ENCODE results near the gene DERL3. TPM values are rescaled to one million over a fixed set of nuclear protein-coding genes. Genes with fewer than 3 reads are reported as not detected.

The DERL3 gene
- total and polyA plus RNA-seq, 2 of the 13 experiments (the other 11 are each of a cell fraction or from before 2014, with no cell fraction given) = not detected

DNA sequence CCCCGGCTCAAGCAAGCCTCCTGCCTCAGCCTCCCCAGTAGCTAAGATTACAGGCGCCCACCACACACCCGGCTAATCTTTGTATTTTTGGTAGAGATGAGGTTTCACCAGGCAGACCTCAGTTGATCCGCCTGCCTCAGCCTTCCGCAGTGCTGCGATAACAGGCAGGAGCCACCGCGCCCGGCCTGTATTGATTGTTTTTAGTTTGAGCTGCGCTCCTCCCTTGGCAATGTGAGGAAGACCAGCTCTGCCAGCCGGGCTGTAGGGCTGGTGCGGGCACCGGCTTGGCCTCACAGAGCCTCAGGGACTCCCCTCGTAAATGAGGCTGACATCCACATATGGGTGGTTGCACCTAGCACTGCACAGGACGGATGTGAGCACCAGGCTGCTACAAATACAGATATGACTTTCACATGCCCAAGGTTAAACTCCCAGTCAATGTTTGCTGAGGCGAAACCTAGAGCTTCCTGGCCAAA is 11.4 kb upstream of the DERL3 start:
- WGBS (ENCODE audit: low lambda C conversion rate) = 34% methylated on average over 13 of the region's 16 CpGs
- Histone ChIP-seq H3K4me2 (ENCODE audit: low read depth, low read length) (peak overlapping the region; percentile 69), H3K79me2 (ENCODE audit: insufficient read depth, low read length) (no peaks in the 10 kb centered on the region), H4K20me1 (ENCODE audit: insufficient read depth, low read length) (no peaks in the 10 kb centered on the region), H3K36me3 (replicated peaks in 1 of 2; ENCODE audit: control insufficient read depth in 1 of 2, insufficient read depth in 2 of 2, low read length in 2 of 2) (no peaks in the 10 kb centered on the region), H3K4me1 (ENCODE audit: insufficient read depth, low read length) (peaks cover 57% of the 10 kb centered on the region), H3K9ac (ENCODE audit: insufficient read depth, low read depth, low read length) (no peak overlapping the region), H3K27me3 (ENCODE audit: control insufficient read depth in 1 of 2, insufficient read depth in 2 of 2, low read length in 2 of 2) (peaks cover 2 to 11% of the 10 kb centered on the region in 2 experiments; a peak in 1 of 5 replicates), H3K4me3 (replicated peaks in 1 of 3; ENCODE audit: insufficient read depth in 1 of 3, low read depth in 2 of 3, low read length in 3 of 3) (peak overlapping the region in 2 of 3 experiments; percentile 16 to 17; a peak in 2 of 6 replicates), H2AFZ (ENCODE audit: low read length) (no peak overlapping the region), H3K9me3 (ENCODE audit: low read length) (no peaks in the 10 kb centered on the region), H3K27ac (ENCODE audit: extremely low read length, insufficient read depth, low read length) (no peak overlapping the region)
- no TSS peak for BruUV-seq (replicated peaks)
- FAIRE-seq = no peak
- intact Hi-C loops (cut with micrococcal nuclease; ENCODE audit: unreplicated experiment) = no loop called here
- DNase-seq (ENCODE audit: low spot score) = no peak
- in situ Hi-C loops (cut with HindIII; ENCODE audit: extremely low pct_ligation_motif_present, low pct_unique_long_range_greater_than_20kb) = no loop called here
- ChIA-PET CTCF (ENCODE audit: low intra/inter-chr PET ratio, low total read pairs) (interaction anchor here (1.2 to 3.9 kb wide), 4 partner anchors 82 to 223 kb away, joined by 3 to 34 read pairs (median 4); partner anchors contain the start of gene CHCHD10), POLR2A (interaction anchor here (0.6 to 2.8 kb wide), 8 partner anchors 8 to 100 kb away, joined by 3 to 18 read pairs (median 6); partner anchors contain the start of genes CHCHD10, MIF, SLC2A11 and ZNF70)
- peak; percentile 19 for ATAC-seq
- TF ChIP-seq ZMAT3 (CRISPR knock-in tag; conservative IDR thresholded peaks at IDR 0.05) = 0 out of 2 replicates have a peak, but pooled peaks have one; percentile 7
- no peak for TF ChIP-seq HNRNPUL1 (IDR thresholded peaks at IDR 0.05; ENCODE audit: low read depth, low read length)
- TF ChIP-seq ETV5 (CRISPR knock-in tag; IDR thresholded peaks at IDR 0.05; ENCODE audit: borderline replicate concordance) = peak; percentile 17; the same call in 1 of the 2 replicates
- no peak for TF ChIP-seq ZNF563 (CRISPR knock-in tag; IDR thresholded peaks at IDR 0.05)
- 0 out of 2 replicates have a peak, but pooled peaks have one; percentile 9 for TF ChIP-seq MED1 (CRISPR knock-in tag; IDR thresholded peaks at IDR 0.05)
- 0 out of 2 replicates have a peak, but pooled peaks have one; percentile 51 for TF ChIP-seq CENPT (CRISPR knock-in tag; IDR thresholded peaks at IDR 0.05; ENCODE audit: low read depth)
- 0 out of 2 replicates have a peak, but pooled peaks have one; percentile 73 for TF ChIP-seq ZNF572 (CRISPR knock-in tag; IDR thresholded peaks at IDR 0.05)
- TF ChIP-seq, protein P1, sequence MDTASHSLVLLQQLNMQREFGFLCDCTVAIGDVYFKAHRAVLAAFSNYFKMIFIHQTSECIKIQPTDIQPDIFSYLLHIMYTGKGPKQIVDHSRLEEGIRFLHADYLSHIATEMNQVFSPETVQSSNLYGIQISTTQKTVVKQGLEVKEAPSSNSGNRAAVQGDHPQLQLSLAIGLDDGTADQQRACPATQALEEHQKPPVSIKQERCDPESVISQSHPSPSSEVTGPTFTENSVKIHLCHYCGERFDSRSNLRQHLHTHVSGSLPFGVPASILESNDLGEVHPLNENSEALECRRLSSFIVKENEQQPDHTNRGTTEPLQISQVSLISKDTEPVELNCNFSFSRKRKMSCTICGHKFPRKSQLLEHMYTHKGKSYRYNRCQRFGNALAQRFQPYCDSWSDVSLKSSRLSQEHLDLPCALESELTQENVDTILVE (CRISPR knock-in tag; IDR thresholded peaks at IDR 0.05) = no peak
- TF ChIP-seq, protein P2, sequence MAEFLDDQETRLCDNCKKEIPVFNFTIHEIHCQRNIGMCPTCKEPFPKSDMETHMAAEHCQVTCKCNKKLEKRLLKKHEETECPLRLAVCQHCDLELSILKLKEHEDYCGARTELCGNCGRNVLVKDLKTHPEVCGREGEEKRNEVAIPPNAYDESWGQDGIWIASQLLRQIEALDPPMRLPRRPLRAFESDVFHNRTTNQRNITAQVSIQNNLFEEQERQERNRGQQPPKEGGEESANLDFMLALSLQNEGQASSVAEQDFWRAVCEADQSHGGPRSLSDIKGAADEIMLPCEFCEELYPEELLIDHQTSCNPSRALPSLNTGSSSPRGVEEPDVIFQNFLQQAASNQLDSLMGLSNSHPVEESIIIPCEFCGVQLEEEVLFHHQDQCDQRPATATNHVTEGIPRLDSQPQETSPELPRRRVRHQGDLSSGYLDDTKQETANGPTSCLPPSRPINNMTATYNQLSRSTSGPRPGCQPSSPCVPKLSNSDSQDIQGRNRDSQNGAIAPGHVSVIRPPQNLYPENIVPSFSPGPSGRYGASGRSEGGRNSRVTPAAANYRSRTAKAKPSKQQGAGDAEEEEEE (CRISPR knock-in tag; IDR thresholded peaks at IDR 0.05; ENCODE audit: borderline replicate concordance) = no peak
- peak; percentile 67 for TF ChIP-seq SALL1 (CRISPR knock-in tag; IDR thresholded peaks at IDR 0.05)
- TF ChIP-seq ZBTB38 (CRISPR knock-in tag; IDR thresholded peaks at IDR 0.05) = 0 out of 2 replicates have a peak, but pooled peaks have one; percentile 67
- no peak for TF ChIP-seq RBM39 (IDR thresholded peaks at IDR 0.05; ENCODE audit: low read depth, low read length, poor library complexity, severe bottlenecking)
- peak; percentile 21; the same call in 1 of the 2 replicates for TF ChIP-seq BORCS8-MEF2B (CRISPR knock-in tag; IDR thresholded peaks at IDR 0.05)
- TF ChIP-seq CAMTA2 (CRISPR knock-in tag; IDR thresholded peaks at IDR 0.05; ENCODE audit: borderline replicate concordance) = no peak
- no peak for TF ChIP-seq SOX13 (IDR thresholded peaks at IDR 0.05)
- no peak for TF ChIP-seq SOX13 (CRISPR knock-in tag; conservative IDR thresholded peaks at IDR 0.05 in 1 of 2, IDR thresholded peaks at IDR 0.05 in 1 of 2)
- TF ChIP-seq ZNF766 (CRISPR knock-in tag; IDR thresholded peaks at IDR 0.05; ENCODE audit: borderline replicate concordance) = no peak
- no peak for TF ChIP-seq ZSCAN31 (CRISPR knock-in tag; IDR thresholded peaks at IDR 0.05; ENCODE audit: low read depth)
- TF ChIP-seq ZSCAN20 (CRISPR knock-in tag; IDR thresholded peaks at IDR 0.05; ENCODE audit: borderline replicate concordance) = no peak
- 0 out of 2 replicates have a peak, but pooled peaks have one; percentile 46 for TF ChIP-seq ZNF772 (CRISPR knock-in tag; IDR thresholded peaks at IDR 0.05)
- no peak for TF ChIP-seq ZNF10 (CRISPR knock-in tag; IDR thresholded peaks at IDR 0.05; ENCODE audit: borderline replicate concordance, low read depth)
- TF ChIP-seq ZNF501 (CRISPR knock-in tag; IDR thresholded peaks at IDR 0.05) = 0 out of 2 replicates have a peak, but pooled peaks have one; percentile 1
- peak; percentile 79 for TF ChIP-seq ESRRA (CRISPR knock-in tag; IDR thresholded peaks at IDR 0.05; ENCODE audit: low read depth)
